Measurements from ENCODE around the gene CBLN2. TPM values are rescaled to one million over a fixed set of nuclear protein-coding genes. Genes with fewer than 3 reads are reported as not detected.

Gene CBLN2
- polyA plus RNA-seq (ENCODE audit: insufficient read length in 4 of 4) = 10 to 100 TPM in 2 of 4 donors, 1 to 10 TPM in 2; 7.7 to 10.3 (median 10.0) TPM

GRCh38 chr18:72544092-72544886, at the start of gene CBLN2:
Gene CBLN2, minus strand, starts transcription at chr18:72544342. Its CDS starts 2,182 bp downstream, at chr18:72542160.
- peak in 2 of 4 donors; percentile 53 to 65 for DNase-seq (ENCODE audit: low read depth in 4 of 4, low spot score in 2 of 4)

- DNase-seq (ENCODE audit: low read depth in 4 of 4, low spot score in 2 of 4) = no peak
These were observed 44.2 kb upstream of the CBLN2 start for GRCh38 chr18:72588360-72588759.

GRCh38 chr18:72584787-72585186, 40.6 kb upstream of the CBLN2 start:
- no peak for DNase-seq (ENCODE audit: low read depth in 4 of 4, low spot score in 2 of 4)

- no peak for DNase-seq (ENCODE audit: low read depth in 4 of 4, low spot score in 2 of 4)
These were observed 37.8 kb upstream of the CBLN2 start for GRCh38 chr18:72581976-72582375.

DNA sequence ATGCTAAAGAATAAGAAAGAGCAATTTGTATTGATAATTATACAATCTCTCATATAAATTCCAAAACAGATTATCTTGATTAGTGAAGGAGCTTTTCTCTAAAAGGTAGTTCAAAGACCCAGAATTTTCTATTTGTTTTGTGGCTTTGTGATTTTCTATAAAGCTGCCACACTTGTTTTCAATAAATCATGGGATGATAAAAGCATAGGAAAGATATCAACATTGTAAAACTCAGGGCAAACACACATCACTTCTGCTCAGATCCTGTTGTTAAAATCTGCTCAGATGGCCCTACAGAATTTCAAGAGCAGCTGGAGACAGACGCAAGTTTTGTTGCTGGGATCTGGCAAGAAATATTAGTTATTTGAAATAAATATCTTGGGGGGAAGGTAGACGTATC, 28.8 kb upstream of the CBLN2 start:
- DNase-seq (ENCODE audit: low read depth in 4 of 4, low spot score in 2 of 4) = no peak

DNA sequence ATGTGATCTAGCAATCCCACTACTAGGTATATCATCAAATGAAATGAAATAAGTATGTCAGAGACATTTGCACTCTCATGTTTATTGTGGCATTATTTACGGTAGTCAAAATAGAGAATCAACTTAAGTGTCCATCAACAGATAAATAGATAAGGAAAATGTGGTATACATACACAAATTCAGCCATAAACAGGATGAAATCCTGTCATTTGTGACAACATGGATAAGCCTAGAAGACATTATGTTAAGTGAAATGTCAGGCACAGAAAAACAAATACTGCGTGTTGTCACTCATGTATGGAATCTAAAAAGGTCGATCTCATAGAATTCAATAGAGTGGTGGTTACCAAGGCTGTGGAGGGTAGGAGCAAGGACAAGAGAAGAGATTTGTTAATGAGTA, 22.1 kb upstream of the CBLN2 start:
- no peak for DNase-seq (ENCODE audit: low read depth in 4 of 4, low spot score in 2 of 4)

DNA sequence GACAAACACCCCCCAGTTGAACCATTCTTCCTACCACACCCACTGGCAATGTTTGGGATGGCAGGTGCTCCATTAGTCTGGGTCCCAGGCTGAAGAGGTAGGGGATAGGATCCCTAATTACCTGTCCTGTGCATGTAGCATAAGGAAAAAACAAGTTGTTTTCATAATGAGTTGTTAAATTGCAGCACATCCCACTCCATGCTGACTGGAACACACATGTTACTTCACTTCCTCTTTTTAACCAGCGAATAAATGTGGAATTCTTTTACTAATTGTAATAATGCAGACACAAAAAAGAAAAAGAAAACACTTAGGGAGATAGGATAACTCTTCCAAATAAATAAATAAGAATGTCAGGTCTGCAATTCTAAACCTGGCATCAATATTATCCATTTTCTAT, 11.8 kb upstream of the CBLN2 start:
- no peak for DNase-seq (ENCODE audit: low read depth in 4 of 4, low spot score in 2 of 4)

DNA sequence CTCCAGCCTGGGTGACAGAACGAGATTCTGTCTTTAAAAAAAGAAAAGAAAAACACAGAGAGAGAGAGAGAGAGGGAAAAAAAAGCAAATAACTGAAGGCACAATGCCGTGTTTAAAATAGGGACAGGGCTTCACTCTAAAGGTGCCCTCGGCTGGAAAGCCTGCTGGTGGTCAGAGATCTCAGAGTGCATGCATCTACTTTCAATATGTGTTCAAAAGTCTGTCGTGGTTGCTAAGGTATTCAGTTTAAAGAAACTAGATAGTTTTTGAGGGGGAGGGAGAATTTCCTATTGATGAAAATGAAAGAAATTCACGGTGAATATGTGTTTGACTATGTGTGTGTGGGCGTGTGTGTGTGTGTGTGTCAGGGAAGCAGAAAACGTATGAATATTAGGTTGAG, 11.0 kb upstream of the CBLN2 start:
- DNase-seq (ENCODE audit: low read depth in 4 of 4, low spot score in 2 of 4) = no peak

GRCh38 chr18:72543357-72544055, 636 bp downstream of the CBLN2 start:
- DNase-seq (ENCODE audit: low read depth in 4 of 4, low spot score in 2 of 4) = no peak

DNA sequence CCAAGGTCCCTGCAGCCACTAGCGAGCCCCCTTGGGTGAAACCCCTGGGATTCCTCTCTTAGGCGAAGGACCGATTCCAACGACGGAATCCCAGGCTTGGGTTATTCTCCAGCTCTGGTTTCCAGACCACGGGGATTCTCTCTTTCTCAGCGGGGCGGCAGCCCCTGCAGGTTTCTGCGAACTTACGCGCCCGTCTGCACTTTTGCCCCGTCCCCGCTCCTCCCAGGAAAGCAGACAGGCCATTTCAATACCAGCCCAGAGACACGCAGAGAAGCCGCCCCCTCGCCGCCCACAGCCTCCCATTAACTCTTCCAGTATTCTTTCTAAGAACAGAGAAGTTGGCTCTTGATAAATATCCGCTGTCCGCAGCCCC, 1.2 kb downstream of the CBLN2 start:
- DNase-seq (ENCODE audit: low read depth in 4 of 4, low spot score in 2 of 4) = no peak

GRCh38 chr18:72542342-72542741, 1.8 kb downstream of the CBLN2 start:
- no peak for DNase-seq (ENCODE audit: low read depth in 4 of 4, low spot score in 2 of 4)

GRCh38 chr18:72541871-72542332, 2.2 kb downstream of the CBLN2 start:
- DNase-seq (ENCODE audit: low read depth in 4 of 4, low spot score in 2 of 4) = no peak

DNA sequence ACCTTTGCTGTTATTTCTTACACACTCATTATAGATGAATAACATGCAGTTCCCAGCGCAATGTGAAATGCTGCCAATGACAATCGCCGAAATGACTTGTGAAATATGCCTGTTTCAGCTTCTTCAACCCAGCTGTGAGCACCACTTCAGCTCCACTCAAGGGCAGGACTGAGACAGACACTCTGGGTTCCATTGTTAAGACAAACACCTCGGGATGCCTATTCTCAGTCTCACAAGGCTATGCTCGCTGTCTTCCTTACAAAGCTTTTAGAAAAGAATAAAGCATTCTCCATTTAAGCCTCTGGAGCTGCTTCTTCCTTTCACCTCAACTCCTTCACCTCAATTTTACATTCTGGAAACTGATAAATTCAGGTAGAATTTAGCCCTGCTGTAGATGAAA, 4.2 kb downstream of the CBLN2 start:
- DNase-seq (ENCODE audit: low read depth in 4 of 4, low spot score in 2 of 4) = no peak

DNA sequence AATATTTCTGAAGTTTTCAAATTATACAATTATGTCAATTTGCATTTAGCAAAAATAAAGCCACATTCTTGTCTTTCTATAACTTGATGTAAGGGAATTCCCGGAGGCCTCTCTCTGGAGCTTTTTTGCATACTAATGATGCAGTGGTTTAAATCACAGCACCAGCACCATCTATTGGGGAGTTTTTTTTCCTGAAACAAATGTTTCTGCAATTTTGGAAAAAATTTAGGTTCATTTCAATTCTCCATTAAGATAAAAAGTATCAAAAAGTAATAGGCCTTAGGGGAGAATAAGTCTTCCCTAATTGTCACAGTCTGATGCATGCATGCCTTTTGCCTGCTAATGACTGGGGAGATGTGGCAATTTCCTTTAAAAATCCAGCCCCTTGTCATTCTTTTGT, 13.5 kb downstream of the CBLN2 start:
- no peak for DNase-seq (ENCODE audit: low read depth in 4 of 4, low spot score in 2 of 4)

DNA sequence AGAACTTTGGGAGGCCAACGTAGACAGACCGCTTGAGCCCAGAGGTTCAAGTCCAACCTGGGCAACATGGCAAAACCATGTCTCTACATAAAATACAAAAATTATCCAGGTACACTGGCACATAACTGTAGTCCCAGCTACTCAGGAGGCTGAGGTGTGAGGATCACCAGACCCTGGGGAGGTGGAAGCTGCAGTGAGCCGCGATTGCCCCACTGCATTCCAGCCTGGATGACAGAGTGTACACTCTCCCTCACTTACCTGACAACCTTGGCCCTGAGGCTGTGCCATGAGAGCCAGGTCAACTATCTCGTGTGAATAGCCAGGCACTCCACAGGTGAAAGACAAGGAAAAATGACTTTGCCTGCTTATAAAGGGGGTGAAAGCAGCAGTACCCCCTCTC, 39.3 kb downstream of the CBLN2 start:
- no peak for DNase-seq (ENCODE audit: low read depth in 4 of 4, low spot score in 2 of 4)

DNA sequence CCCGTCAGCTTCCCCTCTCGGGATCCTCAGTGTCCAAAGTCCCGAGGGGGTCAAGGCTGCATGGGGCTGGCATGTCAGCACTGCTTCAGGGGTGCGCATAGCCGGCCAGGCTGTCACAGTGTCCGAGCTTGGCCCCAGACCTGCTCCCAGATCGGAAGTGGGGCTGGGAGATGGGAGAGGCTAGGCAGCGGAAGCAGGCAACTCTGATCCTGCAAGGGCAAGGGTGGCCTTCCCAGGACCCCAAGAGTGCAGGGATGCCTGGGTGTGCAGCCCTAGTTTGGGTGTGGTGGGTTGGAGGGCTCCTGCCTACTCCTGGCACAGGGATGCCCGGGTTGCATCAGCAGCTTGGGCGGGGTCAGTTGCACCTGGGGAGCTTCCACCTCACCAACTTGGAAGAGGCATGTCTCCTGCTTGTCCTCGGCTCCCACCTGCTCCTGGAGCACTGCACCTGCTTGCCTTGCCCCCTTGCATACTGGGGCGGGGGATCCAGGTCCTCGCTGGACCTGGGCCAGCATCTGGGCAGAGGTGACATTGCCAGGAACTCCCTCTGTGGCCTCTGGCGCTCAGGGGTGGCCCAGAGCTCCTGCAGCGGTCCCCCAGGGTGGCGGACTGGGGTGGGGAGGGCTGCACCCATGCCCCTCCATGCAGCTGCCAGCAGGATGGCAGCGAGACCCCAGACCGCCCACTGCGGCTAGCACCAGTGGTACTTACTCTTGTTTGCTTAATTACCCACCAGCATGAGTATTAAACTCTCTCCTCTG, 41.3 kb downstream of the CBLN2 start:
- DNase-seq (ENCODE audit: low read depth in 4 of 4, low spot score in 2 of 4) = no peak

DNA sequence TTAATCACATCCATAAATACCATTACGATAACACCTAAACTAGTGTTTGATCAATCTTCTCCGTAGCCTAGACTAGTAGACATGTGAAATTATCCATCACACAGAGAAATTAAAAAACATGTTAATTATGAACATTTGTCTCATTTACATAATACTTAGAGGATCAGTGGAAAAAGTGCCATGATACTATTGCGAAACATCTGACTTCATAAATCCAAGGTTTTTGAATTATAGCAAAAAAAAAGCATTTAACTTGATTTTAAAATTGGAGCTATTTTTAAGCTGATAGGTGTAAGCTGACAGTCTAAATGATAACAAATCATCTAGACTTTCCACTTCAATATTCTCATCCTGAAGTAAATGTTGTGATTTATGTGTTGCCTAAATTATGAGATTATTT, 51.6 kb downstream of the CBLN2 start:
- no peak for DNase-seq (ENCODE audit: low read depth in 4 of 4, low spot score in 2 of 4)

Data from left renal cortex interstitium (tissue), 4 donors.